H9 (cell line): ENCODE measurements around the gene KDM2B. TPM values are rescaled to one million over a fixed set of nuclear protein-coding genes. Genes with fewer than 3 reads are reported as not detected.

Source experiments
- DNase-seq: peaks from one replicate; pipeline ENCODE4 v3.0.0-alpha.2; 2017
- H2AFZ ChIP-seq: one replicate; pipeline ENCODE4 v1.6.1; 2013; ENCODE audit warnings: mild to moderate bottlenecking, low read length, control low read depth, moderate library complexity
- H2AK5ac ChIP-seq: 2 replicates; pipeline ENCODE4 v1.6.1; 2013; ENCODE audit warnings: low read length, control low read depth, mixed read lengths; ENCODE audit not compliant: insufficient read length
- H2BK120ac ChIP-seq: one replicate; pipeline ENCODE4 v1.6.1; 2013; ENCODE audit warnings: low read depth, mild to moderate bottlenecking, low read length, control low read depth, inconsistent platforms; ENCODE audit not compliant: poor library complexity, severe bottlenecking
- H2BK12ac ChIP-seq: 2 replicates; pipeline ENCODE4 v1.6.1; 2013; ENCODE audit warnings: low read length, control low read depth, mixed read lengths, low read depth; ENCODE audit not compliant: insufficient read length
- H2BK15ac ChIP-seq: 2 replicates; pipeline ENCODE4 v1.6.1; 2013; ENCODE audit warnings: low read depth, low read length, control low read depth
- H2BK20ac ChIP-seq: one replicate; pipeline ENCODE4 v1.6.1; 2013; ENCODE audit warnings: low read depth, mild to moderate bottlenecking, low read length, control low read depth, inconsistent platforms; ENCODE audit not compliant: poor library complexity, severe bottlenecking
- H2BK5ac ChIP-seq: 2 replicates; pipeline ENCODE4 v1.6.1; 2013; ENCODE audit warnings: low read length, control low read depth, mixed read lengths; ENCODE audit not compliant: insufficient read length
- H3K14ac ChIP-seq: 2 replicates; pipeline ENCODE4 v1.6.1; 2013; ENCODE audit warnings: low read length, control low read depth; ENCODE audit not compliant: insufficient read depth
- H3K18ac ChIP-seq: 2 replicates; pipeline ENCODE4 v1.6.1; 2013; ENCODE audit warnings: low read depth, mild to moderate bottlenecking, mixed read lengths, low read length, control low read depth; ENCODE audit not compliant: insufficient read length
- H3K23ac ChIP-seq: 2 replicates; pipeline ENCODE4 v1.6.1; 2013; ENCODE audit warnings: low read length, control low read depth, mixed read lengths, low read depth; ENCODE audit not compliant: insufficient read length
- H3K23me2 ChIP-seq: 2 replicates; pipeline ENCODE4 v1.6.1; 2013; ENCODE audit warnings: low read depth, mild to moderate bottlenecking, mixed read lengths, low read length, control low read depth; ENCODE audit not compliant: insufficient read length, poor library complexity, severe bottlenecking
- H3K27ac ChIP-seq: 2 replicates; pipeline ENCODE4 v1.5.1; 2013; ENCODE audit warnings: low read length, control low read depth, mixed read lengths, low read depth; ENCODE audit not compliant: insufficient read length
- H3K27me3 ChIP-seq: 2 replicates; pipeline ENCODE4 v1.6.1; 2013; ENCODE audit warnings: low read length, control low read depth, inconsistent platforms; ENCODE audit not compliant: insufficient read depth
- H3K4ac ChIP-seq: 2 replicates; pipeline ENCODE4 v1.6.1; 2013; ENCODE audit warnings: low read depth, mild to moderate bottlenecking, control low read depth, inconsistent platforms, low read length, moderate library complexity
- H3K4me1 ChIP-seq: 2 replicates; pipeline ENCODE4 v1.6.1; 2013; ENCODE audit warnings: low read length, control low read depth, inconsistent platforms; ENCODE audit not compliant: insufficient read depth
- H3K4me2 ChIP-seq: 2 replicates; pipeline ENCODE4 v1.6.1; 2013; ENCODE audit warnings: low read length, control low read depth, mixed read lengths; ENCODE audit not compliant: insufficient read length, insufficient read depth
- H3K56ac ChIP-seq: 2 replicates; pipeline ENCODE4 v1.6.1; 2013; ENCODE audit warnings: low read depth, mild to moderate bottlenecking, mixed read lengths, low read length, control low read depth; ENCODE audit not compliant: insufficient read length
- H3K79me1 ChIP-seq: 2 replicates; pipeline ENCODE4 v1.6.1; 2013; ENCODE audit warnings: low read depth, mild to moderate bottlenecking, moderate library complexity, low read length, control low read depth, inconsistent platforms; ENCODE audit not compliant: insufficient read depth, poor library complexity, severe bottlenecking
- H3K79me2 ChIP-seq: 2 replicates; pipeline ENCODE4 v1.6.1; 2013; ENCODE audit warnings: low read length, control low read depth, inconsistent platforms; ENCODE audit not compliant: insufficient read depth
- H3K9ac ChIP-seq: 2 replicates; pipeline ENCODE4 v1.6.1; 2013; ENCODE audit warnings: low read length, control low read depth, mixed read lengths; ENCODE audit not compliant: insufficient read length; ENCODE audit errors: extremely low read depth
- H3K9me3 ChIP-seq: one replicate; pipeline ENCODE4 v1.6.1; 2013; ENCODE audit warnings: low read depth, low read length, inconsistent platforms; ENCODE audit not compliant: control insufficient read depth
- H3T11ph ChIP-seq: one replicate; pipeline ENCODE4 v1.6.1; 2013; ENCODE audit warnings: mild to moderate bottlenecking, low read length, control low read depth, inconsistent platforms
- H4K20me1 ChIP-seq: one replicate; pipeline ENCODE4 v1.6.1; 2013; ENCODE audit not compliant: control insufficient read depth, insufficient read length, insufficient read depth
- H4K5ac ChIP-seq: 2 replicates; pipeline ENCODE4 v1.6.1; 2013; ENCODE audit warnings: low read depth, mild to moderate bottlenecking, mixed read lengths, low read length, control low read depth; ENCODE audit not compliant: insufficient read length
- H4K8ac ChIP-seq: replicated peaks from 2 replicates; pipeline ENCODE4 v1.6.1; 2013; ENCODE audit warnings: low read length, control low read depth, mixed read lengths, low read depth; ENCODE audit not compliant: insufficient read length
- H4K91ac ChIP-seq: 2 replicates; pipeline ENCODE4 v1.6.1; 2013; ENCODE audit warnings: low read depth, mild to moderate bottlenecking, moderate library complexity, mixed read lengths, low read length, control low read depth; ENCODE audit not compliant: insufficient read length
- H3K27ac Mint-ChIP-seq, 3 experiments: 2 replicates in 2 of 3; 3 replicates in 1 of 3; pipeline ENCODE4 v1.8.0; 2020 to 2021; ENCODE audit warnings: mixed read lengths in 3 of 3, mild to moderate bottlenecking in 1 of 3, moderate library complexity in 1 of 3
- H3K27me3 Mint-ChIP-seq: 2 replicates; pipeline ENCODE4 v1.8.0; 2021; ENCODE audit warnings: low read depth, mild to moderate bottlenecking, moderate library complexity, mixed read lengths
- H3K36me3 Mint-ChIP-seq, 3 experiments: 2 replicates in 2 of 3; 3 replicates in 1 of 3; pipeline ENCODE4 v1.8.0; 2020 to 2021; ENCODE audit warnings: low read depth in 3 of 3, mixed read lengths in 3 of 3; ENCODE audit not compliant: insufficient read depth in 1 of 3
- H3K4me1 Mint-ChIP-seq, 2 experiments: 2 replicates each; pipeline ENCODE4 v1.8.0; 2020; ENCODE audit warnings: mixed read lengths in 2 of 2
- H3K4me3 Mint-ChIP-seq, 2 experiments: 2 replicates in 1 of 2; 3 replicates in 1 of 2; pipeline ENCODE4 v1.8.0; 2020 to 2021; ENCODE audit warnings: mild to moderate bottlenecking in 2 of 2, mixed read lengths in 2 of 2, moderate library complexity in 1 of 2
- H3K9me3 Mint-ChIP-seq, 2 experiments: 2 replicates in 1 of 2; 3 replicates in 1 of 2; pipeline ENCODE4 v1.8.0; 2020; ENCODE audit warnings: mild to moderate bottlenecking in 2 of 2, mixed read lengths in 2 of 2, moderate library complexity in 1 of 2
- CTCF ChIP-seq: fragments of 200-600 bp; sonication (generic); conservative IDR thresholded peaks from 3 replicates; pipeline ENCODE4 v1.8.0; 2021; ENCODE audit warnings: antibody characterized with exemption, mild to moderate bottlenecking
- whole genome bisulfite sequencing: extraction: QIAGEN DNeasy Blood & Tissue Kit; methylation state at CpG from one replicate; pipeline ENCODE4 v1.1.7; 2013; ENCODE audit warnings: missing lambda C conversion rate, low lambda C conversion rate, mixed read lengths; ENCODE audit not compliant: insufficient read length; ENCODE audit errors: extremely low coverage; 5-methylcytosine and 5-hydroxymethylcytosine counted together
- total RNA-seq: library from RNA; stranded (reverse); gene quantifications from 2 replicates; pipeline ENCODE4 v1.2.1, GENCODE V29; 2021

Gene KDM2B
- total RNA-seq, 1 experiment from 2014 or later = 143 TPM

GRCh38 chr12:121444842-121445202 lies 136.0 kb downstream of the KDM2B start:
- H3K36me3 Mint-ChIP-seq = peaks cover 21 to 66% (median 57%) of the 10 kb centered on the region in 3 experiments
- no peak overlapping the region for H2AFZ ChIP-seq
- no CpG with 5 or more reads among the region's 4 CpGs for WGBS

More at GRCh38 chr12:121444842-121445202, 136.0 kb downstream of the KDM2B start:
- no peak for TF ChIP-seq CTCF
- Histone ChIP-seq H4K91ac (no peak overlapping the region), H2BK12ac (no peak overlapping the region), H3K56ac (no peak overlapping the region), H3K27me3 (no peaks in the 10 kb centered on the region), H3K79me1 (peaks cover 11% of the 10 kb centered on the region), H2BK120ac (no peak overlapping the region), H3K14ac (no peak overlapping the region), H3T11ph (no peak overlapping the region), H2BK15ac (no peak overlapping the region), H3K23ac (no peak overlapping the region), H3K4ac (no peak overlapping the region), H3K23me2 (no peaks in the 10 kb centered on the region), H4K20me1 (peaks cover 3% of the 10 kb centered on the region), H3K4me1 (no peaks in the 10 kb centered on the region), H4K8ac (no peak overlapping the region), H3K79me2 (no peaks in the 10 kb centered on the region), H3K18ac (no peak overlapping the region), H3K9ac (no peak overlapping the region), H3K9me3 (no peaks in the 10 kb centered on the region), H3K4me2 (no peak overlapping the region), H2BK20ac (no peak overlapping the region), H3K27ac (no peak overlapping the region), H4K5ac (no peak overlapping the region), H2AK5ac (no peak overlapping the region), H2BK5ac (no peak overlapping the region)
- peaks cover 1% of the 10 kb centered on the region; the same call in 1 of the 2 replicates for H3K27me3 Mint-ChIP-seq
- peaks cover 4 to 15% of the 10 kb centered on the region in 2 experiments; a peak in 3 of 4 replicates for H3K4me1 Mint-ChIP-seq
- peak overlapping the region in 1 of 3 experiments; percentile 86; a peak in 2 of 7 replicates for H3K27ac Mint-ChIP-seq
- no peak for DNase-seq
- H3K4me3 Mint-ChIP-seq = no peak overlapping the region
- no peaks in the 10 kb centered on the region for H3K9me3 Mint-ChIP-seq
